ENCODE measurements around the gene DGKD.
"Not testable (repeated sequence)": the region's sequence is repeated elsewhere in the genome, so short reads cannot be mapped to it uniquely, and the experiment has no call there.

DGKD gene

GRCh38 chr2:233365861-233366520 lies 11.7 kb downstream of the DGKD start:
- no peak for DNase-seq

- DNase-seq: no peak
Observed at GRCh38 chr2:233367586-233367985, 13.3 kb downstream of the DGKD start.

GRCh38 chr2:233368756-233369155 lies 14.5 kb downstream of the DGKD start:
- DNase-seq: no peak

GRCh38 chr2:233369462-233369861 lies 15.2 kb downstream of the DGKD start:
- DNase-seq: no peak

- DNase-seq: no peak
Observed at GRCh38 chr2:233369897-233370685, 15.8 kb downstream of the DGKD start.

- no peak for DNase-seq
Observed at GRCh38 chr2:233371641-233372040, 17.3 kb downstream of the DGKD start.

GRCh38 chr2:233372855-233373254 lies 18.6 kb downstream of the DGKD start:
- DNase-seq: no peak

GRCh38 chr2:233373316-233373715 lies 19.0 kb downstream of the DGKD start:
- no peak for DNase-seq

GRCh38 chr2:233374776-233375175 lies 20.5 kb downstream of the DGKD start:
- DNase-seq: not testable (repeated sequence)

- DNase-seq: no peak
Observed at GRCh38 chr2:233375490-233376314, 21.4 kb downstream of the DGKD start.

- no peak for DNase-seq
Observed at GRCh38 chr2:233379034-233379433, 24.7 kb downstream of the DGKD start.

GRCh38 chr2:233379441-233379840 lies 25.1 kb downstream of the DGKD start:
- no peak for DNase-seq

GRCh38 chr2:233380132-233380895 lies 26.0 kb downstream of the DGKD start:
- no peak for DNase-seq

- no peak for DNase-seq
Observed at GRCh38 chr2:233380995-233381637, 26.8 kb downstream of the DGKD start.

GRCh38 chr2:233381638-233381995 lies 27.3 kb downstream of the DGKD start:
- DNase-seq: no peak

GRCh38 chr2:233384015-233384414 lies 29.7 kb downstream of the DGKD start:
- DNase-seq: no peak

GRCh38 chr2:233384811-233385488 lies 30.7 kb downstream of the DGKD start:
- DNase-seq: no peak

- DNase-seq: no peak
Observed at GRCh38 chr2:233385489-233386044, 31.3 kb downstream of the DGKD start.

- DNase-seq: no peak
Observed at GRCh38 chr2:233386382-233387041, 32.2 kb downstream of the DGKD start.

GRCh38 chr2:233387225-233387624 lies 32.9 kb downstream of the DGKD start:
- no peak for DNase-seq

All from hippocampal formation (tissue), 2 donors.